ENCODE measurements around the gene PGAM5. TPM values are rescaled to one million over a fixed set of nuclear protein-coding genes. Genes with fewer than 3 reads are reported as not detected.

Gene PGAM5
- polyA plus RNA-seq, 1 donor from 2014 or later: 32.5 TPM

DNA sequence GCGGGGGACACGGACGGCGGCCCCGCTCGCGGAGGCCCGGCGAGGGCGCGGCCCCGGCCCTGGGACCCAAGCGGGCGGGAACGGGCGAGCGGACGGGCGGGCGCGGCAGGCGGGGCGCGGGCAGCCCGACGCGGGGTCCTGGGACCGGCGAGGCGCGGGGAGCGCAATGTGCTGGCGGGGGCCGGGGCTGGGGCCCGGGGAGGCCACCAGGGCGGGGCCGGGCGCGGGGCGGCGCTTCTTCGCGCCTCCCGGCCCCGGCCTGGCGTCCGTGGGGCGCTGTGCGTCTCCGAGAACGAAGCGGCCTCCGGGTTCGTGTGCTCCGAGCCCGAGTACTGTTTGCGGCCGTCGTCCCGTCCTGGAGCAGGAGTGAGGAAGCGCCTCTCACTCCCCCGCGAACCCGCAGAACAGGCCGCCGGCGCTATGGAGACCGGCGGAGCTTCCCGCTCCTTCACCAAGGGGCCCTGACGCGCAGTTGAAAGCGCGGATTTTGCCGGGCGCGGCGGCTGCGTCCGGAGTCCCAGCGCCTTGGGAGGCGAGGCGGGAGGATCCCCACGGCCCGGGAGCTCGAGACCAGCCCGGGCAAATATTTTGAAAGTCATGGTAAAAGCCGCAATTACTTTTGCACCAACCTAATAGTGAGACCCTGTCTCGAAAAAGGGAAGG is 51.4 kb downstream of the PGAM5 start:
- Histone ChIP-seq H3K27ac (ENCODE audit: low read length) (peak overlapping the region; percentile 91), H3K36me3 (ENCODE audit: insufficient read depth, low read length) (no peaks in the 10 kb centered on the region), H3K9me3 (ENCODE audit: low read length) (no peaks in the 10 kb centered on the region), H3K27me3 (ENCODE audit: insufficient read depth, low read depth, low read length) (no peaks in the 10 kb centered on the region), H3K4me2 (ENCODE audit: low read length) (peak overlapping the region; percentile 35), H3F3A (ENCODE audit: insufficient read depth, low read length, poor library complexity, severe bottlenecking) (no peaks in the 10 kb centered on the region), H4K20me1 (ENCODE audit: insufficient read depth) (no peaks in the 10 kb centered on the region), H3K9me2 (ENCODE audit: insufficient read depth, low read length) (no peaks in the 10 kb centered on the region), H2AFZ (ENCODE audit: low read depth, low read length) (peak overlapping the region; percentile 88), H3K79me2 (replicated peaks; ENCODE audit: insufficient read depth, low read length) (peaks cover 32% of the 10 kb centered on the region), H3K9ac (ENCODE audit: low read length) (peak overlapping the region; percentile 89), H3K4me3 (ENCODE audit: low read length) (peak overlapping the region; percentile 94)
- TF ChIP-seq MXI1 (conservative IDR thresholded peaks at IDR 0.05; ENCODE audit: poor library complexity, severe bottlenecking) (peak; percentile 56), EZH2 (IDR thresholded peaks at IDR 0.05; ENCODE audit: borderline replicate concordance, insufficient read depth, low read length, poor library complexity, severe bottlenecking) (no peak), EP300 (conservative IDR thresholded peaks at IDR 0.05; ENCODE audit: poor library complexity, severe bottlenecking) (no peak), SMC3 (conservative IDR thresholded peaks at IDR 0.05; ENCODE audit: poor library complexity) (no peak), RAD21 (conservative IDR thresholded peaks at IDR 0.05) (no peak), POLR2AphosphoS5 (IDR thresholded peaks at IDR 0.05) (peak; percentile 72), TAF1 (IDR thresholded peaks at IDR 0.05; ENCODE audit: low read depth) (no peak)
- TF ChIP-seq, protein P1, sequence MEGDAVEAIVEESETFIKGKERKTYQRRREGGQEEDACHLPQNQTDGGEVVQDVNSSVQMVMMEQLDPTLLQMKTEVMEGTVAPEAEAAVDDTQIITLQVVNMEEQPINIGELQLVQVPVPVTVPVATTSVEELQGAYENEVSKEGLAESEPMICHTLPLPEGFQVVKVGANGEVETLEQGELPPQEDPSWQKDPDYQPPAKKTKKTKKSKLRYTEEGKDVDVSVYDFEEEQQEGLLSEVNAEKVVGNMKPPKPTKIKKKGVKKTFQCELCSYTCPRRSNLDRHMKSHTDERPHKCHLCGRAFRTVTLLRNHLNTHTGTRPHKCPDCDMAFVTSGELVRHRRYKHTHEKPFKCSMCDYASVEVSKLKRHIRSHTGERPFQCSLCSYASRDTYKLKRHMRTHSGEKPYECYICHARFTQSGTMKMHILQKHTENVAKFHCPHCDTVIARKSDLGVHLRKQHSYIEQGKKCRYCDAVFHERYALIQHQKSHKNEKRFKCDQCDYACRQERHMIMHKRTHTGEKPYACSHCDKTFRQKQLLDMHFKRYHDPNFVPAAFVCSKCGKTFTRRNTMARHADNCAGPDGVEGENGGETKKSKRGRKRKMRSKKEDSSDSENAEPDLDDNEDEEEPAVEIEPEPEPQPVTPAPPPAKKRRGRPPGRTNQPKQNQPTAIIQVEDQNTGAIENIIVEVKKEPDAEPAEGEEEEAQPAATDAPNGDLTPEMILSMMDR (IDR thresholded peaks at IDR 0.05; ENCODE audit: poor library complexity, severe bottlenecking): peak; percentile 56
- TF ChIP-seq, protein P2, sequence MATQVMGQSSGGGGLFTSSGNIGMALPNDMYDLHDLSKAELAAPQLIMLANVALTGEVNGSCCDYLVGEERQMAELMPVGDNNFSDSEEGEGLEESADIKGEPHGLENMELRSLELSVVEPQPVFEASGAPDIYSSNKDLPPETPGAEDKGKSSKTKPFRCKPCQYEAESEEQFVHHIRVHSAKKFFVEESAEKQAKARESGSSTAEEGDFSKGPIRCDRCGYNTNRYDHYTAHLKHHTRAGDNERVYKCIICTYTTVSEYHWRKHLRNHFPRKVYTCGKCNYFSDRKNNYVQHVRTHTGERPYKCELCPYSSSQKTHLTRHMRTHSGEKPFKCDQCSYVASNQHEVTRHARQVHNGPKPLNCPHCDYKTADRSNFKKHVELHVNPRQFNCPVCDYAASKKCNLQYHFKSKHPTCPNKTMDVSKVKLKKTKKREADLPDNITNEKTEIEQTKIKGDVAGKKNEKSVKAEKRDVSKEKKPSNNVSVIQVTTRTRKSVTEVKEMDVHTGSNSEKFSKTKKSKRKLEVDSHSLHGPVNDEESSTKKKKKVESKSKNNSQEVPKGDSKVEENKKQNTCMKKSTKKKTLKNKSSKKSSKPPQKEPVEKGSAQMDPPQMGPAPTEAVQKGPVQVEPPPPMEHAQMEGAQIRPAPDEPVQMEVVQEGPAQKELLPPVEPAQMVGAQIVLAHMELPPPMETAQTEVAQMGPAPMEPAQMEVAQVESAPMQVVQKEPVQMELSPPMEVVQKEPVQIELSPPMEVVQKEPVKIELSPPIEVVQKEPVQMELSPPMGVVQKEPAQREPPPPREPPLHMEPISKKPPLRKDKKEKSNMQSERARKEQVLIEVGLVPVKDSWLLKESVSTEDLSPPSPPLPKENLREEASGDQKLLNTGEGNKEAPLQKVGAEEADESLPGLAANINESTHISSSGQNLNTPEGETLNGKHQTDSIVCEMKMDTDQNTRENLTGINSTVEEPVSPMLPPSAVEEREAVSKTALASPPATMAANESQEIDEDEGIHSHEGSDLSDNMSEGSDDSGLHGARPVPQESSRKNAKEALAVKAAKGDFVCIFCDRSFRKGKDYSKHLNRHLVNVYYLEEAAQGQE (IDR thresholded peaks at IDR 0.05; ENCODE audit: borderline replicate concordance): peak; percentile 59

DNA sequence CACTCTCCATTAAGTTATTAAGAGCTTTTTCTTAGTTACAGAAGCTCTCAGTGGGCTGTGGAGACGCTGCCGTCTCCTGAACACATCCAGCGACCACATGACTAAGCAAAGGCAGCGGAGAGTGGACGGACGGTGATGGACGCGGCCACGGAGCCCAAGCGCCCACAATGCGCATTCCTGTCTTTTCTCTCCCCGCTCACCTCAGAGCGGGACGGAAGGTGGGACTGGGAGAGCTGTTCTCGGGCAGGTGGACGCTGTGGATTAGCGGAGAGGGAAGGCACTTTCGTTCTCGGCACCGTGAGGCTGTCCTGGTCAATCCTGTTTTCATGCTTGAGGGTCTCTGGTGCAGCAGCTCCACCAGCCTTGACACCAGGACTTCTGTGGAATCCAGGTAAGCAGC is 53.6 kb downstream of the PGAM5 start:
- Histone ChIP-seq H4K20me1 (ENCODE audit: insufficient read depth) (no peaks in the 10 kb centered on the region), H3F3A (ENCODE audit: insufficient read depth, low read length, poor library complexity, severe bottlenecking) (no peaks in the 10 kb centered on the region), H3K36me3 (ENCODE audit: insufficient read depth, low read length) (no peaks in the 10 kb centered on the region), H3K4me3 (ENCODE audit: low read length) (no peak overlapping the region), H3K27me3 (ENCODE audit: insufficient read depth, low read depth, low read length) (no peaks in the 10 kb centered on the region), H3K9me2 (ENCODE audit: insufficient read depth, low read length) (no peaks in the 10 kb centered on the region), H3K79me2 (replicated peaks; ENCODE audit: insufficient read depth, low read length) (peaks cover 20% of the 10 kb centered on the region), H3K4me2 (ENCODE audit: low read length) (no peak overlapping the region), H3K9me3 (ENCODE audit: low read length) (no peaks in the 10 kb centered on the region), H2AFZ (ENCODE audit: low read depth, low read length) (no peak overlapping the region), H3K9ac (ENCODE audit: low read length) (no peak overlapping the region), H3K27ac (ENCODE audit: low read length) (no peak overlapping the region)
- TF ChIP-seq EP300 (conservative IDR thresholded peaks at IDR 0.05; ENCODE audit: poor library complexity, severe bottlenecking): no peak
- no peak for TF ChIP-seq SMC3 (conservative IDR thresholded peaks at IDR 0.05; ENCODE audit: poor library complexity)
- TF ChIP-seq, protein P2 (IDR thresholded peaks at IDR 0.05; ENCODE audit: borderline replicate concordance): no peak
- TF ChIP-seq RAD21 (conservative IDR thresholded peaks at IDR 0.05): no peak
- TF ChIP-seq, protein P1 (IDR thresholded peaks at IDR 0.05; ENCODE audit: poor library complexity, severe bottlenecking): no peak
- no peak for TF ChIP-seq POLR2AphosphoS5 (IDR thresholded peaks at IDR 0.05)
- TF ChIP-seq TAF1 (IDR thresholded peaks at IDR 0.05; ENCODE audit: low read depth): no peak
- TF ChIP-seq EZH2 (IDR thresholded peaks at IDR 0.05; ENCODE audit: borderline replicate concordance, insufficient read depth, low read length, poor library complexity, severe bottlenecking): no peak
- TF ChIP-seq MXI1 (conservative IDR thresholded peaks at IDR 0.05; ENCODE audit: poor library complexity, severe bottlenecking): no peak
